ENCODE data around the gene UROC1.

The UROC1 gene

GRCh38 chr3:126493739-126494138, 23.8 kb downstream of the UROC1 start:
- H3K27ac ChIP-seq (ENCODE audit: low read length) = no peak overlapping the region
- DNase-seq (ENCODE audit: low read depth, low spot score) = no peak
- H3K36me3 ChIP-seq (ENCODE audit: control insufficient read depth, insufficient read depth, low read length) = no peaks in the 10 kb centered on the region
- H3K9me3 ChIP-seq (ENCODE audit: control insufficient read depth, insufficient read depth, low read length) = no peaks in the 10 kb centered on the region
- no CpG with 5 or more reads among the region's 9 CpGs for WGBS (ENCODE audit: insufficient coverage, insufficient read length)
- H3K27me3 ChIP-seq (ENCODE audit: control insufficient read depth, insufficient read depth, low read length) = no peaks in the 10 kb centered on the region
- H3K4me3 ChIP-seq (ENCODE audit: low read length) = no peak overlapping the region
- H3K4me1 ChIP-seq (ENCODE audit: control insufficient read depth, insufficient read depth, low read length) = peaks cover 5% of the 10 kb centered on the region; the same call in 1 of the 2 replicates

- H3K4me1 ChIP-seq (ENCODE audit: control insufficient read depth, insufficient read depth, low read length) = 0 out of 2 replicates have a peak, but pooled peaks cover 1% of the 10 kb centered on the region
- no peak overlapping the region for H3K27ac ChIP-seq (ENCODE audit: low read length)
- no peaks in the 10 kb centered on the region for H3K9me3 ChIP-seq (ENCODE audit: control insufficient read depth, insufficient read depth, low read length)
- no peak for DNase-seq (ENCODE audit: low read depth, low spot score)
- no peaks in the 10 kb centered on the region for H3K27me3 ChIP-seq (ENCODE audit: control insufficient read depth, insufficient read depth, low read length)
- H3K4me3 ChIP-seq (ENCODE audit: low read length) = no peak overlapping the region
- no peaks in the 10 kb centered on the region for H3K36me3 ChIP-seq (ENCODE audit: control insufficient read depth, insufficient read depth, low read length)
- no CpG with 5 or more reads among the region's 14 CpGs for WGBS (ENCODE audit: insufficient coverage, insufficient read length)
Measured at GRCh38 chr3:126493051-126493450, 24.5 kb downstream of the UROC1 start.

DNA sequence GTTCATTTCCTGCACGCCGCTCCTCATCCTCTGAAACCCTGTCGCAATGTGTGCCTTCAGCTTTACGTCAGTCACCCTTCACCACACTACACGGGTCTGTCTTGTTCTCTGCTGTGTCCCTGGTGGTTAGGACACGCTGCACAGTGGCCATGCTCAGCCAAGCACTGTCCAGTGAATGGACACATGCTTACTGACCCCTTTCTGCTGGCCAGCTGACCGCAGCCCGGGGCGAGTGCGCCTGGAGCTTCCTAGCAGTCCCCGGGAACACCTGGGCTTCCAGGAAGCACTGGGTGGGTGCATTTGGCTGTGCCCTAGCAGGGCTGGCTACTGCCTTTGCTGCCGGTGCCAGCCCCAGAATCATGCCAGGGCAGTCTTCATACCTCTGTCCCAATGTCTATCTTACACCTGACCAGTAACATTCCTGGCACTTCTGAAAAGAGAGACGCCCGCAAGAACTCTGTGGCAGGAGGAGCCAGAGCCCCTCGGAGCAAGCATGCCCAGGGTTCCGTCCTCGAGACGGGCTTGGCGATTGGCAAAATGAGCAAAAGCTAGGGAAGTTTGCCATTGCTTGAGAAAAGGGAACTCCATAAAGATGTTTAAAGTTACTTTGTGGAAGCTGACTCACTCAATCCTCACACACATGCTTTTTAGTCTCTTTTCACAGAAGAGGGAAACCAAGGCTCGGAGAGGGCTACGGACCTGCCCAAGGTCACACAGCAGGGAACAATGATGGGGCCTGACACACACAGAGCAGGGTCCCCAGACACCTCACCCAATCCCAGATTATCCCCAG, 26.2 kb downstream of the UROC1 start:
- no peak overlapping the region for H3K27ac ChIP-seq (ENCODE audit: low read length)
- H3K36me3 ChIP-seq (ENCODE audit: control insufficient read depth, insufficient read depth, low read length) = no peaks in the 10 kb centered on the region
- H3K4me1 ChIP-seq (ENCODE audit: control insufficient read depth, insufficient read depth, low read length) = peaks cover 1% of the 10 kb centered on the region; the same call in 1 of the 2 replicates
- DNase-seq (ENCODE audit: low read depth, low spot score) = no peak
- no peaks in the 10 kb centered on the region for H3K27me3 ChIP-seq (ENCODE audit: control insufficient read depth, insufficient read depth, low read length)
- H3K9me3 ChIP-seq (ENCODE audit: control insufficient read depth, insufficient read depth, low read length) = no peaks in the 10 kb centered on the region
- WGBS (ENCODE audit: insufficient coverage, insufficient read length) = no CpG with 5 or more reads among the region's 21 CpGs
- H3K4me3 ChIP-seq (ENCODE audit: low read length) = no peak overlapping the region

GRCh38 chr3:126490619-126491018, 27.0 kb downstream of the UROC1 start:
- H3K4me3 ChIP-seq (ENCODE audit: low read length) = no peak overlapping the region
- no peaks in the 10 kb centered on the region for H3K27me3 ChIP-seq (ENCODE audit: control insufficient read depth, insufficient read depth, low read length)
- H3K9me3 ChIP-seq (ENCODE audit: control insufficient read depth, insufficient read depth, low read length) = no peaks in the 10 kb centered on the region
- no peak overlapping the region for H3K27ac ChIP-seq (ENCODE audit: low read length)
- WGBS (ENCODE audit: insufficient coverage, insufficient read length) = no CpG with 5 or more reads among the region's 6 CpGs
- DNase-seq (ENCODE audit: low read depth, low spot score) = no peak
- peaks cover 1% of the 10 kb centered on the region; the same call in 1 of the 2 replicates for H3K4me1 ChIP-seq (ENCODE audit: control insufficient read depth, insufficient read depth, low read length)
- no peaks in the 10 kb centered on the region for H3K36me3 ChIP-seq (ENCODE audit: control insufficient read depth, insufficient read depth, low read length)

DNA sequence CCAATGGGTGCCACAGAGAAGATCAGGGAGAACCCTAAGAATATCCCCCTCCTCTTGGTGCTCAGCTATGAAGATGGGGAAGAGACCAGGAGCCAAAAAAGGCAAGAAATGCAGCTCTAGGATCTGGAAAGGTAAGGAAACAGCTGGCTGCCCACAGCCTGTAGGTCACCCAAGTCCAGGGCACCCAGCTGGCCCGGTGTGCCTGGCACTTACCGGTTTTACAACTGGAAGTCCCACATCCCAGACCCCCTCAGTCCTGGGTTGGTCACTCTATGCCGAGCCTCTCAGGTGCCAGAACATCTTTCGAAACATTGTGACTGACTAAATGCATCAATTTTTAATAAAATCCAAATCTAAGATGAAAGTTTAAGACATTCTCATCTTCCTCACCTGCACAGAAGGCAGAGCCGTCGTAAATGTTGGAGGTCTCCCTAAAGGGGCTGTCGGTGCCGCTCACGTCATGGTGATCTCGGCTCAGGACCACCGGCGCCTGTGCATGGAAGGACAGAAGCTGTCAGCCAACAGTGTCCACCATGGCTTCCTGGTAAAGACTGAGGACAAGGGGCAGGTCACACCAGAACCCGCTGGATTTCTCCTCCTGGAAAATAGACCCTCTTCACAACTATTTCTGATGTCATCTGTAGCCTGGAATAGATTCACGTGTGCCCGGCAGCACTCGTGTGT, 28.5 kb downstream of the UROC1 start:
- Histone ChIP-seq H3K4me1 (ENCODE audit: control insufficient read depth, insufficient read depth, low read length) (peaks cover 6% of the 10 kb centered on the region), H3K9me3 (ENCODE audit: control insufficient read depth, insufficient read depth, low read length) (no peaks in the 10 kb centered on the region), H3K27ac (ENCODE audit: low read length) (no peak overlapping the region), H3K36me3 (ENCODE audit: control insufficient read depth, insufficient read depth, low read length) (no peaks in the 10 kb centered on the region), H3K4me3 (ENCODE audit: low read length) (no peak overlapping the region), H3K27me3 (ENCODE audit: control insufficient read depth, insufficient read depth, low read length) (no peaks in the 10 kb centered on the region)
- no peak for DNase-seq (ENCODE audit: low read depth, low spot score)
- no CpG with 5 or more reads among the region's 16 CpGs for WGBS (ENCODE audit: insufficient coverage, insufficient read length)

DNA sequence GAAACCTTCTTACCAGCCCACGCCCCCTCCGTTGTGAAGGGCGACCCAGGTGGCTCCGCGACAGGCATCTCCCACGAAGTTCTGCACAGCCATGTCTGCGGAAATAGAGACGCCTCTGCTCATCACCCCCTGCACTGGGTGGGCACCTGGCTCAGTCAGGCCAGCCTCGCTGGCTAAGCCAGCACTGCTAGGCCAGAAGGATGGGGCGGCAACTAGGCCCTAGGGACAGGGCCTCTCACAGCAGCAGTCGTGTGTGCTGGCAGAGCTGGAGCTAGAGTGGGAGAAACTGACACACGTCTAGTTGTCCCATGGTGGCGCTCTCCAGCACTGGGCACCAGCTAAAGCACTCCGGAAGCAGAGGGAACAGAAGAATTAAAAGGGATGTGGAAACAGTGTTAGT, 29.4 kb downstream of the UROC1 start:
- no peak for DNase-seq (ENCODE audit: low read depth, low spot score)
- no CpG with 5 or more reads among the region's 14 CpGs for whole genome bisulfite sequencing (ENCODE audit: insufficient coverage, insufficient read length)
- peaks cover 6% of the 10 kb centered on the region for H3K4me1 ChIP-seq (ENCODE audit: control insufficient read depth, insufficient read depth, low read length)

DNA sequence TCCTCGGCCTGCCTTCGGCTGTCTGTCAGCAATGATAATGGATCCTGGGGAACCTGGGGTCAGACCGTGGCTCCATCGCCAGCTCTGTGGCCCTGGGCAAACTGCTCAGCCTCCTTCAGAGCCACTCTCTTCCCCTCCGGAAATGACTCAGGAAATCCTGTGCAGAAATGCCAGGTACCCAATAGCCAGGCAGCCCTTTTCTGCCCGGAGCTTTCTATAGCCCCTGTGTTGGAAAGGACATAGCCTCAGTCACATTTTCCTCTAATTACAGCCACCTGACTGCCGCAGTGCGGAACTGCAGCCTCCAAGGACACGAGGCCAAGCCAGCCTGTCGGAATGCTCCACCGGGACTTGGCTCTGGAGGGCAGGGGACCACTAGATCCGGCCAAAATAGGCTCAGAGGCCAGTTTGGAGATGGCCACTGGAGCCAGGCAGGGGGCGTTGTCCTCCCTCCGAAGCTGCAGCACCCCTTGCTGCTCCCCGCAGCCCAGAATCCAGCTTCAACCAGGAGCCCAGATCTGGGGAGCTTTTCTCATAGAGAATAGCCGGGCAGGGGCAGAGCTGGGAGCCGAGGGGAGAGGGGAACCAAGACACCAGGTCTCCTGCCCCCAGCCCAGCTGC, 30.3 kb downstream of the UROC1 start:
- no peaks in the 10 kb centered on the region for H3K9me3 ChIP-seq (ENCODE audit: control insufficient read depth, insufficient read depth, low read length)
- no peak for DNase-seq (ENCODE audit: low read depth, low spot score)
- no peak overlapping the region for H3K4me3 ChIP-seq (ENCODE audit: low read length)
- WGBS (ENCODE audit: insufficient coverage, insufficient read length) = no CpG with 5 or more reads among the region's 17 CpGs
- no peaks in the 10 kb centered on the region for H3K27me3 ChIP-seq (ENCODE audit: control insufficient read depth, insufficient read depth, low read length)
- H3K4me1 ChIP-seq (ENCODE audit: control insufficient read depth, insufficient read depth, low read length) = peaks cover 6% of the 10 kb centered on the region
- no peaks in the 10 kb centered on the region for H3K36me3 ChIP-seq (ENCODE audit: control insufficient read depth, insufficient read depth, low read length)
- H3K27ac ChIP-seq (ENCODE audit: low read length) = no peak overlapping the region

More for the DNA sequence above, 29.4 kb downstream of the UROC1 start:
- no peak overlapping the region for H3K27ac ChIP-seq (ENCODE audit: low read length)
- no peak overlapping the region for H3K4me3 ChIP-seq (ENCODE audit: low read length)
- no peaks in the 10 kb centered on the region for H3K9me3 ChIP-seq (ENCODE audit: control insufficient read depth, insufficient read depth, low read length)
- no peaks in the 10 kb centered on the region for H3K27me3 ChIP-seq (ENCODE audit: control insufficient read depth, insufficient read depth, low read length)
- H3K36me3 ChIP-seq (ENCODE audit: control insufficient read depth, insufficient read depth, low read length) = no peaks in the 10 kb centered on the region

- Histone ChIP-seq H3K36me3 (ENCODE audit: control insufficient read depth, insufficient read depth, low read length) (no peaks in the 10 kb centered on the region), H3K27me3 (ENCODE audit: control insufficient read depth, insufficient read depth, low read length) (no peaks in the 10 kb centered on the region), H3K9me3 (ENCODE audit: control insufficient read depth, insufficient read depth, low read length) (no peaks in the 10 kb centered on the region), H3K27ac (ENCODE audit: low read length) (no peak overlapping the region), H3K4me3 (ENCODE audit: low read length) (no peak overlapping the region), H3K4me1 (ENCODE audit: control insufficient read depth, insufficient read depth, low read length) (peaks cover 6% of the 10 kb centered on the region)
- no peak for DNase-seq (ENCODE audit: low read depth, low spot score)
- WGBS (ENCODE audit: insufficient coverage, insufficient read length) = no CpG with 5 or more reads among the region's 14 CpGs
Measured at GRCh38 chr3:126486360-126486847, 31.2 kb downstream of the UROC1 start.

GRCh38 chr3:126485956-126486355, 31.6 kb downstream of the UROC1 start:
- WGBS (ENCODE audit: insufficient coverage, insufficient read length) = no CpG with 5 or more reads among the region's 9 CpGs
- H3K9me3 ChIP-seq (ENCODE audit: control insufficient read depth, insufficient read depth, low read length) = no peaks in the 10 kb centered on the region
- H3K27me3 ChIP-seq (ENCODE audit: control insufficient read depth, insufficient read depth, low read length) = no peaks in the 10 kb centered on the region
- DNase-seq (ENCODE audit: low read depth, low spot score) = no peak
- H3K27ac ChIP-seq (ENCODE audit: low read length) = no peak overlapping the region
- no peaks in the 10 kb centered on the region for H3K36me3 ChIP-seq (ENCODE audit: control insufficient read depth, insufficient read depth, low read length)
- peaks cover 5% of the 10 kb centered on the region for H3K4me1 ChIP-seq (ENCODE audit: control insufficient read depth, insufficient read depth, low read length)
- no peak overlapping the region for H3K4me3 ChIP-seq (ENCODE audit: low read length)

DNA sequence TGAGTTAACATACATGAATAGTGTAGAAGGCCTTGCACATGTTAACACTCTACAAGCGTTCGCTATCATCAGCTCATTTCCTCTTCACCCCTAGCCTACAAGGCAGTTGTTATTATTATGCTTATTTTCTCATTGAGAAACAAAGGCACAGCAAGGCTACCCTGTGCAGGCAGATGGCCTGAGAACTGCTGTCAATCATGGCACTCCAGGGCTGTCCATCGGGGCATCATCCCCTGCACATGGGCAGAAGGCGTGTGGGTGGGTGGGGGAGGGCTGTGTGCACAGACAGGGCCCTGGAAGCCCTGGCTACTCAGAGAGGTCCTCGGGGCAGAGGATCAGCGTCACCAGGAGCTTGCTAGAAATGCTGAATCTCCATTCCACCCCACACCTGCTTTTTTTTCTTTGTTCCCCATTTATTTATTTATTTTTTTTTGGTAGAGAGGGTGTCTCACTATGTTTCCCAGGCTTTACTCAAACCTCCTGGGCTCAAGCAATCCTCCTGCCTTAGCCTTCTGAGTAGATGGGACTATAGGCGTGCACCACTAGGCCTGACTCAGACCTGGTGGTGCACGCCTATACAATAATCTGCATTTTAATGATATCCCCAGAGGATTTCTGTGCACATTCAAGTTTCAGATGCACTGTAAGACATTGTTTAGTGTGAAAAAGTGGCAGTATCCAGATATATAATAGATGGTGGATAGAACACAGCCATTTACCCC, 32.2 kb downstream of the UROC1 start:
- Histone ChIP-seq H3K36me3 (ENCODE audit: control insufficient read depth, insufficient read depth, low read length) (no peaks in the 10 kb centered on the region), H3K27ac (ENCODE audit: low read length) (no peak overlapping the region), H3K9me3 (ENCODE audit: control insufficient read depth, insufficient read depth, low read length) (no peaks in the 10 kb centered on the region), H3K4me3 (ENCODE audit: low read length) (no peak overlapping the region), H3K27me3 (ENCODE audit: control insufficient read depth, insufficient read depth, low read length) (no peaks in the 10 kb centered on the region), H3K4me1 (ENCODE audit: control insufficient read depth, insufficient read depth, low read length) (peaks cover 5% of the 10 kb centered on the region)
- DNase-seq (ENCODE audit: low read depth, low spot score) = no peak
- whole genome bisulfite sequencing (ENCODE audit: insufficient coverage, insufficient read length) = no CpG with 5 or more reads among the region's 8 CpGs

Data from iPS DF 6.9 (cell line).